Pericardium fibroblast (primary cell): ENCODE data around the gene ORMDL3. TPM values are rescaled to one million over a fixed set of nuclear protein-coding genes. Genes with fewer than 3 reads are reported as not detected.

Source experiments
- total RNA-seq: library from RNA; depleted of rRNA; stranded (reverse); fragments of >200 nt; gene quantifications from 2 replicates; pipeline ENCODE4 v1.2.3, GENCODE V29; 2015

Gene ORMDL3
- total RNA-seq, result 30.6 and 51.8 TPM in 2 replicates

GRCh38 chr17:39927101-39927928 is at the start of gene ORMDL3, which contains the start of gene LRRC3C:
Gene ORMDL3, minus strand, starts transcription at chr17:39927601. Its CDS starts 3,398 bp downstream, at chr17:39924203.
Gene LRRC3C, plus strand, starts transcription at chr17:39927732. Its CDS starts 13,792 bp downstream, at chr17:39941524.

GRCh38 chr17:39962642-39963220 is 35.3 kb upstream of the ORMDL3 start, which contains the start of gene GSDMA:
Gene GSDMA, plus strand, starts transcription at chr17:39963004. Its CDS starts 2,684 bp downstream, at chr17:39965688.

Other genes with a start within 250 kb of the ORMDL3 start
- gene PGAP3, start 239.5 kb downstream of the ORMDL3 start, total RNA-seq, result 10.6 and 16.0 TPM in 2 replicates
- 38.3 and 47.1 TPM in 2 replicates for gene ERBB2, start 227.5 kb downstream of the ORMDL3 start, total RNA-seq
- 41.2 and 69.0 TPM in 2 replicates for gene MIEN1, start 197.1 kb downstream of the ORMDL3 start, total RNA-seq
- gene GRB7, start 189.7 kb downstream of the ORMDL3 start, total RNA-seq, result 0.70 TPM in 1 of 2 replicates, not detected in the other
- not detected in 2 replicates for gene IKZF3, start 63.3 kb downstream of the ORMDL3 start, total RNA-seq
- gene ZPBP2, start 59.4 kb downstream of the ORMDL3 start, total RNA-seq, result not detected in 2 replicates
- 3.0 and 4.2 TPM in 2 replicates for gene GSDMB, start 9.0 kb downstream of the ORMDL3 start, total RNA-seq
- gene LRRC3C, start 131 bp upstream of the ORMDL3 start, total RNA-seq, result not detected in 2 replicates
- not detected in 2 replicates for gene GSDMA, start 35.4 kb upstream of the ORMDL3 start, total RNA-seq
- gene PSMD3, start 53.2 kb upstream of the ORMDL3 start, total RNA-seq, result 84.8 and 84.9 TPM in 2 replicates
- gene CSF3, start 87.8 kb upstream of the ORMDL3 start, total RNA-seq, result not detected in 2 replicates
- gene MED24, start 126.8 kb upstream of the ORMDL3 start, total RNA-seq, result 48.8 and 51.1 TPM in 2 replicates
- 28.5 and 30.5 TPM in 2 replicates for gene THRA, start 135.4 kb upstream of the ORMDL3 start, total RNA-seq
- 0.94 and 1.2 TPM in 2 replicates for gene NR1D1, start 173.0 kb upstream of the ORMDL3 start, total RNA-seq
- gene MSL1, start 194.4 kb upstream of the ORMDL3 start, total RNA-seq, result 48.8 and 51.6 TPM in 2 replicates
- 22.2 and 33.8 TPM in 2 replicates for gene CASC3, start 212.9 kb upstream of the ORMDL3 start, total RNA-seq
- 1.4 and 2.0 TPM in 2 replicates for gene RAPGEFL1, start 249.9 kb upstream of the ORMDL3 start, total RNA-seq